PC-3 (cell line): ENCODE results near the gene ARL5A. TPM values are rescaled to one million over a fixed set of nuclear protein-coding genes. Genes with fewer than 3 reads are reported as not detected.

Source experiments
- ATAC-seq: fragments of 200-7000 bp; cut with Tn5 transposase; 2 replicates; pipeline ENCODE4 v1.9.1; 2020; ENCODE audit warnings: mild to moderate bottlenecking, moderate library complexity
- BruUV-seq: library from RNA; stranded (reverse); fragments of 400-500 nt; replicated peaks from 2 replicates; lab custom pipeline; 2021; lab: Mats Ljungman, UMichigan
- CTCF ChIA-PET: fragments of 300-600 bp; sonication (Branson Sonifier 250); formaldehyde crosslinking; loops from one replicate; lab custom pipeline; 2022; ENCODE audit warnings: antibody characterized with exemption; lab: Charles Lee
- POLR2A ChIA-PET: fragments of 300-600 bp; sonication (Branson Sonifier 250); formaldehyde crosslinking; loops from one replicate; lab custom pipeline; 2022; ENCODE audit warnings: antibody characterized with exemption; ENCODE audit not compliant: unreplicated experiment; lab: Charles Lee
- DNase-seq: peaks from one replicate; pipeline ENCODE4 v3.0.0-alpha.2; 2015
- H2AFZ ChIP-seq: fragments of 300-600 bp; sonication (generic); 2 replicates; pipeline ENCODE4 v1.6.0; 2016; ENCODE audit warnings: antibody characterized with exemption, low read length
- H3F3A ChIP-seq: fragments of 300-600 bp; sonication (generic); one replicate; pipeline ENCODE4 v1.6.0; 2017; ENCODE audit warnings: antibody characterized with exemption, low read length, control low read depth, mild to moderate bottlenecking; ENCODE audit not compliant: unreplicated experiment
- H3K27ac ChIP-seq: fragments of 300-600 bp; sonication (generic); 2 replicates; pipeline ENCODE4 v1.5.1; 2016; ENCODE audit warnings: mild to moderate bottlenecking, low read length
- H3K27me3 ChIP-seq: fragments of 300-600 bp; sonication (generic); 2 replicates; pipeline ENCODE4 v1.6.1; 2016; ENCODE audit warnings: low read length, mixed read lengths
- H3K36me3 ChIP-seq: fragments of 300-600 bp; sonication (generic); 2 replicates; pipeline ENCODE4 v1.6.1; 2016; ENCODE audit warnings: low read depth, mixed run types, low read length, mixed read lengths
- H3K4me1 ChIP-seq: fragments of 300-600 bp; sonication (generic); 2 replicates; pipeline ENCODE4 v1.5.1; 2016; ENCODE audit warnings: low read length; ENCODE audit not compliant: insufficient read depth
- H3K4me2 ChIP-seq: fragments of 300-600 bp; sonication (generic); 2 replicates; pipeline ENCODE4 v1.6.0; 2016; ENCODE audit warnings: low read length
- H3K4me3 ChIP-seq: fragments of 300-600 bp; sonication (generic); 2 replicates; pipeline ENCODE4 v1.5.1; 2016; ENCODE audit warnings: mild to moderate bottlenecking, low read length, mixed read lengths
- H3K79me2 ChIP-seq: fragments of 300-600 bp; sonication (generic); 2 replicates; pipeline ENCODE4 v1.6.1; 2017; ENCODE audit warnings: low read length, mixed read lengths
- H3K9ac ChIP-seq: fragments of 300-600 bp; sonication (generic); 2 replicates; pipeline ENCODE4 v1.6.0; 2016; ENCODE audit warnings: mild to moderate bottlenecking, low read length
- H3K9me2 ChIP-seq: fragments of 300-600 bp; sonication (generic); replicated peaks from 2 replicates; pipeline ENCODE4 v1.6.1; 2016; ENCODE audit warnings: mixed run types, low read length, mixed read lengths
- H3K9me3 ChIP-seq: fragments of 300-600 bp; sonication (generic); 2 replicates; pipeline ENCODE4 v1.6.1; 2016; ENCODE audit warnings: low read length, mixed read lengths
- H4K20me1 ChIP-seq: fragments of 300-600 bp; sonication (generic); 2 replicates; pipeline ENCODE4 v1.6.1; 2016; ENCODE audit warnings: low read length, mixed read lengths
- CTCF ChIP-seq: fragments of 300-600 bp; sonication (generic); conservative IDR thresholded peaks from 2 replicates; pipeline ENCODE4 v1.5.1; 2017; ENCODE audit warnings: antibody characterized with exemption, low read depth, mild to moderate bottlenecking, low read length
- EZH2 ChIP-seq: fragments of 300-600 bp; sonication (generic); IDR thresholded peaks from one replicate; pipeline ENCODE4 v1.6.1; 2017; ENCODE audit warnings: antibody characterized with exemption, mild to moderate bottlenecking, low read length; ENCODE audit not compliant: unreplicated experiment
- EZH2phosphoT487 ChIP-seq: fragments of 300-600 bp; sonication (generic); IDR thresholded peaks from 2 replicates; pipeline ENCODE4 v1.6.1; 2018; ENCODE audit warnings: mild to moderate bottlenecking, antibody characterized with exemption, low read length, borderline replicate concordance
- intact Hi-C: fragments of 100-400 bp; cut with micrococcal nuclease; formaldehyde crosslinking; loops from 2 replicates; pipeline ENCODE4 v1.9.0; 2023
- total RNA-seq: library from RNA; depleted of rRNA; stranded (reverse); fragments of >200 nt; gene quantifications from 2 replicates; pipeline ENCODE4 v1.2.3, GENCODE V29; 2014

The ARL5A gene
- total RNA-seq, 1 experiment from 2014 or later, result 45.6 TPM

GRCh38 chr2:151845884-151846283 is 17.7 kb upstream of the ARL5A start:
- Histone ChIP-seq H3K4me1 (no peaks in the 10 kb centered on the region), H4K20me1 (no peaks in the 10 kb centered on the region), H3K27me3 (peaks cover 52% of the 10 kb centered on the region), H2AFZ (no peak overlapping the region), H3K27ac (no peak overlapping the region), H3K4me3 (no peak overlapping the region), H3F3A (no peaks in the 10 kb centered on the region), H3K79me2 (no peaks in the 10 kb centered on the region), H3K4me2 (no peak overlapping the region), H3K9me3 (no peaks in the 10 kb centered on the region), H3K36me3 (no peaks in the 10 kb centered on the region), H3K9ac (no peak overlapping the region), H3K9me2 (no peaks in the 10 kb centered on the region)
- ATAC-seq (no peak), DNase-seq (no peak)
- CTCF ChIA-PET, result no interaction called here
- TF ChIP-seq EZH2phosphoT487, result no peak
- TF ChIP-seq CTCF, result no peak
- TF ChIP-seq EZH2, result no peak
- BruUV-seq, result no TSS peak
- POLR2A ChIA-PET, result no interaction called here
- intact Hi-C loops, result no loop called here

GRCh38 chr2:151845481-151845880 is 17.3 kb upstream of the ARL5A start:
- Histone ChIP-seq H3K9me2 (no peaks in the 10 kb centered on the region), H3K36me3 (no peaks in the 10 kb centered on the region), H4K20me1 (no peaks in the 10 kb centered on the region), H3K27me3 (peaks cover 54% of the 10 kb centered on the region), H3K4me3 (no peak overlapping the region), H2AFZ (no peak overlapping the region), H3K27ac (no peak overlapping the region), H3K9ac (no peak overlapping the region), H3K4me2 (no peak overlapping the region), H3K9me3 (no peaks in the 10 kb centered on the region), H3F3A (no peaks in the 10 kb centered on the region), H3K4me1 (no peaks in the 10 kb centered on the region), H3K79me2 (no peaks in the 10 kb centered on the region)
- CTCF ChIA-PET, result no interaction called here
- intact Hi-C loops, result no loop called here
- TF ChIP-seq EZH2phosphoT487 (no peak), CTCF (no peak), EZH2 (no peak)
- POLR2A ChIA-PET, result no interaction called here
- BruUV-seq, result no TSS peak
- DNase-seq (no peak), ATAC-seq (no peak)

- H3K4me1 ChIP-seq, result no peaks in the 10 kb centered on the region
- no peaks in the 10 kb centered on the region for H3K36me3 ChIP-seq
- H3K4me2 ChIP-seq, result no peak overlapping the region
- no peak overlapping the region for H3K27ac ChIP-seq
- no peaks in the 10 kb centered on the region for H3F3A ChIP-seq
- TF ChIP-seq CTCF, result no peak
- TF ChIP-seq EZH2, result no peak
- TF ChIP-seq EZH2phosphoT487, result no peak
- intact Hi-C loops, result no loop called here
- no peaks in the 10 kb centered on the region for H3K9me3 ChIP-seq
- H3K9ac ChIP-seq, result no peak overlapping the region
- H3K79me2 ChIP-seq, result no peaks in the 10 kb centered on the region
- no peak overlapping the region for H3K4me3 ChIP-seq
- BruUV-seq, result no TSS peak
- no peak overlapping the region for H2AFZ ChIP-seq
- no peaks in the 10 kb centered on the region for H3K9me2 ChIP-seq
- CTCF ChIA-PET, result no interaction called here
- H4K20me1 ChIP-seq, result no peaks in the 10 kb centered on the region
- POLR2A ChIA-PET, result no interaction called here
- ATAC-seq, result no peak
- no peak for DNase-seq
- peaks cover 60% of the 10 kb centered on the region for H3K27me3 ChIP-seq
These were observed 16.1 kb upstream of the ARL5A start for GRCh38 chr2:151844211-151844896.
